Tibial nerve (tissue), 3 donors: Measurements from ENCODE around the gene CFD.

Source experiments
- CTCF ChIP-seq, 5 experiments: fragments of 200-600 bp in 3 of 5; fragments of 450-650 bp in 2 of 5; sonication (generic) in 3 of 5; IDR thresholded peaks; one replicate each; pipeline ENCODE4 v1.5.1; 2016 to 2019; ENCODE audit warnings: antibody characterized with exemption in 5 of 5, mild to moderate bottlenecking in 3 of 5, moderate library complexity in 2 of 5
- POLR2A ChIP-seq, 2 donors: fragments of 450-650 bp; IDR thresholded peaks; one replicate each; pipeline ENCODE4 v1.6.1; 2017; ENCODE audit warnings: antibody characterized with exemption in 2 of 2, mild to moderate bottlenecking in 2 of 2, moderate library complexity in 2 of 2

- no peak for TF ChIP-seq CTCF (IDR thresholded peaks at IDR 0.05)
- TF ChIP-seq POLR2A (IDR thresholded peaks at IDR 0.05): no peak
Observed at GRCh38 chr19:861141-861755, 1.8 kb downstream of the CFD start.
